Activated T-cell treated with anti-CD3 and anti-CD28 coated beads, Interleukin-2, amount 50 U/mL, for 24 hours (primary cell): ENCODE results near the gene EMC10.
"Not testable (repeated sequence)": the region's sequence is repeated elsewhere in the genome, so short reads cannot be mapped to it uniquely, and the experiment has no call there.

Source experiments
- DNase-seq: peaks from one replicate; pipeline ENCODE4 v3.0.0-alpha.2; 2020
- H3K27ac Mint-ChIP-seq: 2 replicates; pipeline ENCODE4 v1.8.0; 2020; ENCODE audit warnings: mild to moderate bottlenecking, mixed read lengths
- H3K27me3 Mint-ChIP-seq: 2 replicates; pipeline ENCODE4 v1.8.0; 2020; ENCODE audit warnings: mixed read lengths
- H3K36me3 Mint-ChIP-seq: 2 replicates; pipeline ENCODE4 v1.8.0; 2020; ENCODE audit warnings: low read depth, mixed read lengths
- H3K4me1 Mint-ChIP-seq: 2 replicates; pipeline ENCODE4 v1.8.0; 2020; ENCODE audit warnings: low read depth, mixed read lengths
- H3K4me3 Mint-ChIP-seq: 2 replicates; pipeline ENCODE4 v1.8.0; 2020; ENCODE audit warnings: mild to moderate bottlenecking, moderate library complexity, mixed read lengths
- H3K9me3 Mint-ChIP-seq: 2 replicates; pipeline ENCODE4 v1.8.0; 2020; ENCODE audit warnings: mixed read lengths

Gene EMC10

GRCh38 chr19:50461066-50461875 is 15.0 kb upstream of the EMC10 start:
- H3K27ac Mint-ChIP-seq: no peak overlapping the region
- no peaks in the 10 kb centered on the region for H3K36me3 Mint-ChIP-seq
- no peak overlapping the region for H3K4me3 Mint-ChIP-seq
- peak; percentile 73 for DNase-seq
- H3K9me3 Mint-ChIP-seq: no peaks in the 10 kb centered on the region
- H3K4me1 Mint-ChIP-seq: peaks cover 13% of the 10 kb centered on the region
- peaks cover 42% of the 10 kb centered on the region for H3K27me3 Mint-ChIP-seq

GRCh38 chr19:50462970-50463369 is 13.3 kb upstream of the EMC10 start:
- H3K4me3 Mint-ChIP-seq: no peak overlapping the region
- peaks cover 13% of the 10 kb centered on the region for H3K4me1 Mint-ChIP-seq
- H3K27me3 Mint-ChIP-seq: peaks cover 32% of the 10 kb centered on the region
- DNase-seq: no peak
- H3K27ac Mint-ChIP-seq: no peak overlapping the region
- H3K36me3 Mint-ChIP-seq: no peaks in the 10 kb centered on the region
- H3K9me3 Mint-ChIP-seq: no peaks in the 10 kb centered on the region

- no peak overlapping the region for H3K4me3 Mint-ChIP-seq
- H3K27me3 Mint-ChIP-seq: peaks cover 24% of the 10 kb centered on the region
- DNase-seq: no peak
- no peaks in the 10 kb centered on the region for H3K9me3 Mint-ChIP-seq
- no peaks in the 10 kb centered on the region for H3K36me3 Mint-ChIP-seq
- H3K4me1 Mint-ChIP-seq: peaks cover 13% of the 10 kb centered on the region
- no peak overlapping the region for H3K27ac Mint-ChIP-seq
Measured at GRCh38 chr19:50464348-50464747, 12.0 kb upstream of the EMC10 start.

- Mint-ChIP-seq H3K27ac (no peak overlapping the region), H3K4me1 (peaks cover 10% of the 10 kb centered on the region), H3K36me3 (no peaks in the 10 kb centered on the region), H3K27me3 (peaks cover 21% of the 10 kb centered on the region), H3K4me3 (no peak overlapping the region), H3K9me3 (no peaks in the 10 kb centered on the region)
- no peak for DNase-seq
Measured at GRCh38 chr19:50465000-50465399, 11.3 kb upstream of the EMC10 start.

GRCh38 chr19:50465986-50466705 is 10.2 kb upstream of the EMC10 start:
- Mint-ChIP-seq H3K36me3 (no peaks in the 10 kb centered on the region), H3K4me3 (no peak overlapping the region), H3K4me1 (peaks cover 3% of the 10 kb centered on the region), H3K27ac (no peak overlapping the region), H3K9me3 (no peaks in the 10 kb centered on the region), H3K27me3 (peaks cover 15% of the 10 kb centered on the region)
- DNase-seq: no peak

- Mint-ChIP-seq H3K27me3 (peaks cover 10% of the 10 kb centered on the region), H3K36me3 (no peaks in the 10 kb centered on the region), H3K4me1 (no peaks in the 10 kb centered on the region), H3K4me3 (no peak overlapping the region), H3K9me3 (no peaks in the 10 kb centered on the region), H3K27ac (no peak overlapping the region)
- no peak for DNase-seq
Measured at GRCh38 chr19:50466706-50467039, 9.6 kb upstream of the EMC10 start.

- Mint-ChIP-seq H3K27me3 (peaks cover 8% of the 10 kb centered on the region), H3K36me3 (no peaks in the 10 kb centered on the region), H3K4me3 (no peak overlapping the region), H3K27ac (no peak overlapping the region), H3K9me3 (no peaks in the 10 kb centered on the region), H3K4me1 (no peaks in the 10 kb centered on the region)
- DNase-seq: no peak
Measured at GRCh38 chr19:50467566-50467965, 8.7 kb upstream of the EMC10 start.

GRCh38 chr19:50468818-50469217 is 7.5 kb upstream of the EMC10 start:
- Mint-ChIP-seq H3K27ac (no peak overlapping the region), H3K36me3 (no peaks in the 10 kb centered on the region), H3K4me3 (no peak overlapping the region), H3K4me1 (no peaks in the 10 kb centered on the region), H3K9me3 (no peaks in the 10 kb centered on the region), H3K27me3 (peaks cover 6% of the 10 kb centered on the region)
- no peak for DNase-seq

- H3K27me3 Mint-ChIP-seq: not testable (repeated sequence)
Measured at GRCh38 chr19:50473336-50473735, 3.0 kb upstream of the EMC10 start.

GRCh38 chr19:50475101-50475568 is 1.2 kb upstream of the EMC10 start:
- H3K9me3 Mint-ChIP-seq: no peaks in the 10 kb centered on the region
- peaks cover 30% of the 10 kb centered on the region for H3K36me3 Mint-ChIP-seq
- H3K4me1 Mint-ChIP-seq: peaks cover 23% of the 10 kb centered on the region
- DNase-seq: no peak
- H3K27me3 Mint-ChIP-seq: no peaks in the 10 kb centered on the region
- no peak overlapping the region for H3K4me3 Mint-ChIP-seq
- no peak overlapping the region for H3K27ac Mint-ChIP-seq

More at GRCh38 chr19:50473336-50473735, 3.0 kb upstream of the EMC10 start:
- H3K4me1 Mint-ChIP-seq: peaks cover 16% of the 10 kb centered on the region
- not testable (repeated sequence) for DNase-seq, H3K4me3 Mint-ChIP-seq, H3K9me3 Mint-ChIP-seq, H3K27ac Mint-ChIP-seq
- H3K36me3 Mint-ChIP-seq: peaks cover 17% of the 10 kb centered on the region

GRCh38 chr19:50475736-50476223 is 527 bp upstream of the EMC10 start:
- Mint-ChIP-seq H3K27ac (peak overlapping the region; percentile 96), H3K4me3 (peak overlapping the region; percentile 98), H3K9me3 (no peaks in the 10 kb centered on the region), H3K4me1 (peaks cover 23% of the 10 kb centered on the region), H3K27me3 (no peaks in the 10 kb centered on the region), H3K36me3 (peaks cover 33% of the 10 kb centered on the region)
- no peak for DNase-seq

GRCh38 chr19:50476907-50477238 is 566 bp downstream of the EMC10 start:
- Mint-ChIP-seq H3K4me3 (peak overlapping the region; percentile 98), H3K27ac (peak overlapping the region; percentile 96), H3K36me3 (peaks cover 41% of the 10 kb centered on the region), H3K27me3 (no peaks in the 10 kb centered on the region), H3K4me1 (peaks cover 23% of the 10 kb centered on the region), H3K9me3 (no peaks in the 10 kb centered on the region)
- no peak for DNase-seq

- H3K9me3 Mint-ChIP-seq: no peaks in the 10 kb centered on the region
- no peak for DNase-seq
- peaks cover 23% of the 10 kb centered on the region for H3K4me1 Mint-ChIP-seq
- H3K27ac Mint-ChIP-seq: peak overlapping the region; percentile 96
- H3K36me3 Mint-ChIP-seq: peaks cover 49% of the 10 kb centered on the region
- H3K27me3 Mint-ChIP-seq: no peaks in the 10 kb centered on the region
- peak overlapping the region; percentile 98 for H3K4me3 Mint-ChIP-seq
Measured at GRCh38 chr19:50477751-50478515, 1.6 kb downstream of the EMC10 start.

- H3K9me3 Mint-ChIP-seq: no peaks in the 10 kb centered on the region
- peak overlapping the region; percentile 61 for H3K27ac Mint-ChIP-seq
- H3K4me3 Mint-ChIP-seq: no peak overlapping the region
- DNase-seq: no peak
- H3K4me1 Mint-ChIP-seq: peaks cover 23% of the 10 kb centered on the region
- H3K27me3 Mint-ChIP-seq: no peaks in the 10 kb centered on the region
- peaks cover 56% of the 10 kb centered on the region for H3K36me3 Mint-ChIP-seq
Measured at GRCh38 chr19:50478901-50479715, 2.8 kb downstream of the EMC10 start.
